Stimulated activated CD8-positive, alpha-beta memory T cell treated with anti-CD3 and anti-CD28 coated beads, Interleukin-15, amount 100 ng/mL, for 24 hours (primary cell): ENCODE results near the gene DSCAML1.
A peak's percentile ranks its signal among the peaks of the same experiment; 100 is the strongest.
"Not testable (repeated sequence)": the region's sequence is repeated elsewhere in the genome, so short reads cannot be mapped to it uniquely, and the experiment has no call there.

Experiments
- DNase-seq: peaks from one replicate; pipeline ENCODE4 v3.0.0-alpha.2; 2020; ENCODE audit warnings: low read depth

DSCAML1 gene

GRCh38 chr11:117819096-117820040 lies 22.4 kb upstream of the DSCAML1 start:
- DNase-seq, result no peak

GRCh38 chr11:117818041-117818873 lies 21.2 kb upstream of the DSCAML1 start:
- no peak for DNase-seq

- DNase-seq, result peak; percentile 85
These were observed 20.5 kb upstream of the DSCAML1 start for GRCh38 chr11:117817368-117818040.

- DNase-seq, result no peak
These were observed 19.9 kb upstream of the DSCAML1 start for GRCh38 chr11:117816846-117817367.

GRCh38 chr11:117816151-117816741 lies 19.2 kb upstream of the DSCAML1 start:
- DNase-seq, result no peak

GRCh38 chr11:117815262-117815803 lies 18.3 kb upstream of the DSCAML1 start:
- no peak for DNase-seq

- no peak for DNase-seq
These were observed 17.8 kb upstream of the DSCAML1 start for GRCh38 chr11:117814766-117815261.

GRCh38 chr11:117814204-117814765 lies 17.3 kb upstream of the DSCAML1 start:
- no peak for DNase-seq

- DNase-seq, result not testable (repeated sequence)
These were observed 13.0 kb upstream of the DSCAML1 start for GRCh38 chr11:117810056-117810451.

- no peak for DNase-seq
These were observed 12.4 kb upstream of the DSCAML1 start for GRCh38 chr11:117809236-117810055.

- no peak for DNase-seq
These were observed 11.8 kb upstream of the DSCAML1 start for GRCh38 chr11:117808784-117809183.

- DNase-seq, result peak; percentile 61
These were observed 10.7 kb upstream of the DSCAML1 start for GRCh38 chr11:117807482-117808327.

GRCh38 chr11:117806846-117807245 lies 9.8 kb upstream of the DSCAML1 start:
- DNase-seq, result no peak

- no peak for DNase-seq
These were observed 8.0 kb upstream of the DSCAML1 start for GRCh38 chr11:117805045-117805444.

GRCh38 chr11:117803896-117804295 lies 6.9 kb upstream of the DSCAML1 start:
- no peak for DNase-seq

- DNase-seq, result no peak
These were observed 2.6 kb upstream of the DSCAML1 start for GRCh38 chr11:117799634-117800033.

- no peak for DNase-seq
These were observed 552 bp downstream of the DSCAML1 start for GRCh38 chr11:117796456-117796871.

GRCh38 chr11:117795638-117796455 lies 1.2 kb downstream of the DSCAML1 start:
- no peak for DNase-seq
